ENCODE results near the gene GNAT3.
A peak's percentile ranks its signal among the peaks of the same experiment; 100 is the strongest.

Gene GNAT3

GRCh38 chr7:80511964-80512363 lies at the start of gene GNAT3:
Gene GNAT3, minus strand, starts transcription at chr7:80512064. Its CDS starts 138 bp downstream, at chr7:80511926.
- DNase-seq (ENCODE audit: low read depth, low spot score): no peak

- no peak for DNase-seq (ENCODE audit: low read depth, low spot score)
Measured at GRCh38 chr7:80558116-80558515, 46.3 kb upstream of the GNAT3 start.

- no peak for DNase-seq (ENCODE audit: low read depth, low spot score)
Measured at GRCh38 chr7:80552031-80552694, 40.3 kb upstream of the GNAT3 start.

GRCh38 chr7:80550005-80550404 lies 38.1 kb upstream of the GNAT3 start:
- DNase-seq (ENCODE audit: low read depth, low spot score): no peak

GRCh38 chr7:80548840-80549530 lies 37.1 kb upstream of the GNAT3 start:
- DNase-seq (ENCODE audit: low read depth, low spot score): no peak

- peak; percentile 61 for DNase-seq (ENCODE audit: low read depth, low spot score)
Measured at GRCh38 chr7:80542398-80542797, 30.5 kb upstream of the GNAT3 start.

- DNase-seq (ENCODE audit: low read depth, low spot score): no peak
Measured at GRCh38 chr7:80540836-80541235, 29.0 kb upstream of the GNAT3 start.

GRCh38 chr7:80537091-80537490 lies 25.2 kb upstream of the GNAT3 start:
- DNase-seq (ENCODE audit: low read depth, low spot score): no peak

- DNase-seq (ENCODE audit: low read depth, low spot score): no peak
Measured at GRCh38 chr7:80536426-80536825, 24.6 kb upstream of the GNAT3 start.

- DNase-seq (ENCODE audit: low read depth, low spot score): no peak
Measured at GRCh38 chr7:80533287-80533686, 21.4 kb upstream of the GNAT3 start.

- no peak for DNase-seq (ENCODE audit: low read depth, low spot score)
Measured at GRCh38 chr7:80532153-80532552, 20.3 kb upstream of the GNAT3 start.

- no peak for DNase-seq (ENCODE audit: low read depth, low spot score)
Measured at GRCh38 chr7:80530136-80530535, 18.3 kb upstream of the GNAT3 start.

GRCh38 chr7:80529362-80529761 lies 17.5 kb upstream of the GNAT3 start:
- DNase-seq (ENCODE audit: low read depth, low spot score): no peak

GRCh38 chr7:80528689-80529088 lies 16.8 kb upstream of the GNAT3 start:
- DNase-seq (ENCODE audit: low read depth, low spot score): no peak

- no peak for DNase-seq (ENCODE audit: low read depth, low spot score)
Measured at GRCh38 chr7:80526472-80526871, 14.6 kb upstream of the GNAT3 start.

- no peak for DNase-seq (ENCODE audit: low read depth, low spot score)
Measured at GRCh38 chr7:80524693-80525092, 12.8 kb upstream of the GNAT3 start.

- DNase-seq (ENCODE audit: low read depth, low spot score): no peak
Measured at GRCh38 chr7:80521809-80522208, 9.9 kb upstream of the GNAT3 start.

- no peak for DNase-seq (ENCODE audit: low read depth, low spot score)
Measured at GRCh38 chr7:80520199-80520598, 8.3 kb upstream of the GNAT3 start.

- DNase-seq (ENCODE audit: low read depth, low spot score): no peak
Measured at GRCh38 chr7:80517282-80517747, 5.5 kb upstream of the GNAT3 start.

GRCh38 chr7:80515298-80515697 lies 3.4 kb upstream of the GNAT3 start:
- DNase-seq (ENCODE audit: low read depth, low spot score): no peak

- DNase-seq (ENCODE audit: low read depth, low spot score): no peak
Measured at GRCh38 chr7:80510021-80510420, 1.8 kb downstream of the GNAT3 start.

- no peak for DNase-seq (ENCODE audit: low read depth, low spot score)
Measured at GRCh38 chr7:80508440-80508839, 3.4 kb downstream of the GNAT3 start.

- no peak for DNase-seq (ENCODE audit: low read depth, low spot score)
Measured at GRCh38 chr7:80505900-80506500, 5.9 kb downstream of the GNAT3 start.

Data from brain pericyte (primary cell).